LHCN-M2 (cell line): Measurements from ENCODE around the gene CLEC3B. TPM values are rescaled to one million over a fixed set of nuclear protein-coding genes. Genes with fewer than 3 reads are reported as not detected.
A peak's percentile ranks its signal among the peaks of the same experiment; 100 is the strongest.

ENCODE experiments used
- DNase-seq: peaks from one replicate; pipeline ENCODE4 v3.0.0-alpha.2; 2012; ENCODE audit warnings: low read depth
- total RNA-seq: library from RNA; depleted of rRNA; stranded (reverse); fragments of >200 nt; gene quantifications from 2 replicates; pipeline ENCODE4 v1.2.3, GENCODE V29; 2014

Gene CLEC3B
- total RNA-seq, 1 experiment from 2014 or later: 0.40 TPM

GRCh38 chr3:45003406-45003805, 22.7 kb upstream of the CLEC3B start:
- no peak for DNase-seq

DNA sequence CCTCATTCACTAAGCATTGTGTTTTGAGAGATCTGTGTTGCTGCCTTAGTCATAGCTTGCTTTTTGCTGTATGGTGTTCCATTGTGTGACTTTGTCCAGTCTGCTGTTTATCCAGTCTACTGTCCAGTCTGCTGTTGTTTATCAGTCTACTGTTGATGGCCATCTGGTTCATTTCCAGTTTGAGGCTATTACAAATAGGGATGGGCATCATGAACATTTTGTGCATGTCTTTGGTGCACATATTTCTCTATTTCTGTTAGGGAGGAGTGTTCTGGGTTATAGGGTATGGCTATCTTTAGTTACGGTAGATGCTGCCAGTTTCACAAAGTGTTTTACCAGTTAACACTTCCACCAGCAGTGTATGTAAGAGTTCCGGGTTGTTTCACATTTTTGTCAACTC, 22.2 kb upstream of the CLEC3B start:
- DNase-seq: no peak

DNA sequence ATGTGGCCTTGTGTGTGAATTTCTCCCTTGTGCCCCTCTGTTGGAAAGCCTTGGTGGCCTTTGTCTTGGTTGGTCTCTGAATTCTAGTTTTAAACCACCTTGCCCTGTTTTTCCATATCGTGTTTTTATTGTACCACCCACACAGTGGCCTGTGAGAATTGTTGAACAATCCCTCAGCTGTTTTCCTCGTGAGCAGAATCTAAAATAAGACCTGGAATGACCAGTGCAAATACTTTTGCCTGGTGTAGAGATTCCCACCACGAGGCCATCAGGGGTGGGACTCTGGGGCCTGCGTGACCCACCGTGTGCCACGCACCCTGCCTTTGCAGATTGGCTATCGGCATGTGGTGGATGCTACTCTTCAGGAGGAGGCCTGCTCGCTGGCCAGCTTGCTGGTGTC, 19.0 kb upstream of the CLEC3B start:
- no peak for DNase-seq

GRCh38 chr3:45008117-45008516, 18.0 kb upstream of the CLEC3B start:
- peak; percentile 47 for DNase-seq

DNA sequence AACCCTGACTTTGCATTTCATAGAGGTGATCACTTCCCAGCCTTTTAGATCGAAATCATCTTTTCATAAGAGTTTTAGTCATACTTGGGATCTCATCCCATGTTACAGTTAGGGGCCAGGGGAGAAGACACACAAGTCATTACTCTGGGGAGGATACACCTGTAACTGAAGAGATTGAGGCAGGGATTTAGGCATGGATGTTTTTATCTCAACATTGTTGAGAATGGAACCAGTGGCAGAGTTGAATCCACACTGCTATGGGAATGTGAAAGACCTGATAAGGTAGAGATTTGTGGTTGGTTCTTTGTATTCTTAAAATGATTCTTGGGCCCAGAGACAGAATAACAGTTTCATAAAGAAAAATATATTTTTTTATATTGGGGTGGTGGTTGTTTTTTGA, 16.2 kb upstream of the CLEC3B start:
- DNase-seq: no peak

DNA sequence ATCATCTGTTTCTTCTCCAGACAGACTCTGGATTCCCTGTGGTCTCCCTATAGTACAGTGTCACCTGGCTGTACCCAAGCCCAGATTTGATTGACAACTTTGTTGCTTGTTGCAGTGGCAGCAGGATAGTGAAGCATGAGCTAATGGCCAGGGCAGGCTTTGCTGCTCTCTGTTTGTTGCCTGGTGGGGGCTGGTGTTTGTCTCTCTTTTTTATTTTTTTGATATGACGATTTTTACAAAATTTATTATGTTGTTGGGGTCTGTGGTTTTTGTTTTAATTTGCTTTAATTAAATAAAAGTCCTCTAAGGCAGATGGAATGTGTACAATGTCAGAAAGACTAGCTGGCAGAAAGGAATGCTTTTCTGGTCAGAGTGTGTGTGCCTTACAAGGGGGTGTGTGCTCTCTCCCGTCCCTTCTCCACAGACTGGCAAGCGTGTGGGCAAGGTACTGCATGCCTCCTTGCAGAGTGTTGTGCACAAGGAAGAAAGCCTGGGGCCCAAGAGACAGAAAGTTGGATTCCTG, 15.2 kb upstream of the CLEC3B start:
- peak; percentile 87 for DNase-seq

DNA sequence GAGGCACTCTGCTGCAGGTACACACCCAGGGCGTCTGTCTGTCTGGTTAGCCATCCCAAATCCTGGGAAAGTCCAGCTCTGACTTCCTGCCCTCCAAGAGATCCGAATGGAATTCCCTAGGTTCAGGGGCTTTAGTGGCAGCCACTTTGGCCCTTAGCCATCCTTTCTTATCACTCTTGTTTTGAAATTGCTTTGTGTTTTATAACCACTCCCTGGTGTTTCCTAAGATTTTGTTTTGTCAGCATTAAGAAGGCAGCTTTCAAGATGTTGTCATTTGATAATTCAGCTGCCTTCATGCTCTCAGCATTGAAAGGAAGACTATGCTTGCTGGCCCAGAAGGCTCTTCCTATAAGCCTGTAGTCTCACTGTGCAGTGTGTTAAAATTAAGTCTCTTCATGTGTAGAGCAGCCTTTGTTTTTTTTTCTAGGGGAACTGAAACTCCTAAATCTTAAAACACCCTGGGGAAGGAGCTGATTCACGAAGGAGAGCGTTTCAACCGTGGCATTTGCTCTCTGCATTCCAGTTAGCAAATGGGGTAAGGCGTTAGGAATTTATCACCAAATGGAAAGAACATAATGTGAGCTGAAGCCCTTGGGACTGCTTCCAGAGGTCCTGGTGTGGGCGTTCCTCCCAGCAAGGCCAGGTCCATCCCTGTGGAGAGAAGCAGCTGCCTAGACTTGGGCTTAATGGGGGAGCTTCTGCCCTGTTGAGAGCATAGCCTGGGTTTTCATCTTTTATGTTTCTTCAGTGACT, 14.2 kb upstream of the CLEC3B start:
- peak; percentile 98 for DNase-seq

- DNase-seq: no peak
Measured at GRCh38 chr3:45012577-45012976, 13.5 kb upstream of the CLEC3B start.

- DNase-seq: no peak
Measured at GRCh38 chr3:45016916-45017315, 9.2 kb upstream of the CLEC3B start.

- DNase-seq: no peak
Measured at GRCh38 chr3:45017821-45018220, 8.3 kb upstream of the CLEC3B start.

- DNase-seq: no peak
Measured at GRCh38 chr3:45020534-45020933, 5.6 kb upstream of the CLEC3B start.

DNA sequence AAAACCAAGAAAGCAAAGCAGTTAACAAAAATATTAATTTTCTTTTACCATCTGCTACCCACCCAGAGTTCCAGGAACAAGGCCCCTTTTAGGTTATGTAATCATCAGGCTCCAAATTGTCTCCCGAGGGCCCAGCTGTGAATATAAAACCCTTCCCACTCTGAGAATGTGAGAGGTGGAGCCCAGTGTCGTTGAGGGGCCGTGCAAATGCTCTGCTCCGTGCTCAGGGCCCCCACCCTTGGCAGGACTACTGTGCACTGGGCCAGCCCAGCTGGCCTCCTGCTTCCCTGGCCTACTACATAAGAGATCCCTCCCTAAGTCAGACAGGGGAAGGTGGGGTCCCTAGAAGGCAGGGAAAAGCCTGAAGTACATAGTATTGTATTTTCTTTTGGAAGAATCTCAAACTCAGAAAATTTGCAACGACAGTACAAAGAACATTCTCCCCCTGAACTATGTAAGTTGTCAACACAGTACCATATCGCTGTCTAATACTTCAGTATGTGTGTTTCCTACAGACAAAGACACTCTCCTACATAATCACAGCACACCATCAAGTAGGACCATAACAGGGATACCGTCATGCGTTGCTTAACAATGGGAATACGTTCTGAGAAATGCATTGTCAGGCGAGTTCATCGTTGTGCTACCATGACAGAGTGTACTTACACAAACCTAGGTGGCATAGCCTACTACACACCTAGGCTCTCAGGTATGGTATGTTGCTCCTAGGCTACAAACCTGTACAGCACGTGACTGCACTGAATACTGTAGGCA, 4.4 kb upstream of the CLEC3B start:
- DNase-seq: no peak

DNA sequence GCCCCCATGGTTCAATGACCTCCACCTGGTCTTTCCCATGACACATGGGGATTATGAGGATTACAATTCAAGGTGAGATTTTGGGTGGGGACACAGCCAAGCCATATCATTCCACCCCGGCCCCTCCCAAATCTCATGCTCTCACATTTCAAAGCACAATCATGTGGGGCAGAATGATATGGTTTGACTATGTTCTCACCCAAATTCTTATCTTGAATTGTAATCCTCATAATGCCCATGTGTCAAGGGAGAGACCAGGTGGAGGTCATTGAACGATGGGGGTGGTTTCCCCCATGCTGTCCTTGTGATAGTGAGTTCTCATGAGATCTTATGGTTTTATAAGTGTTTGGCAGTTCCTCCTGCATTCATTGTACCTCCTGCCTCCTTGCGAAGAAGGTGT, 2.4 kb upstream of the CLEC3B start:
- DNase-seq: no peak

DNA sequence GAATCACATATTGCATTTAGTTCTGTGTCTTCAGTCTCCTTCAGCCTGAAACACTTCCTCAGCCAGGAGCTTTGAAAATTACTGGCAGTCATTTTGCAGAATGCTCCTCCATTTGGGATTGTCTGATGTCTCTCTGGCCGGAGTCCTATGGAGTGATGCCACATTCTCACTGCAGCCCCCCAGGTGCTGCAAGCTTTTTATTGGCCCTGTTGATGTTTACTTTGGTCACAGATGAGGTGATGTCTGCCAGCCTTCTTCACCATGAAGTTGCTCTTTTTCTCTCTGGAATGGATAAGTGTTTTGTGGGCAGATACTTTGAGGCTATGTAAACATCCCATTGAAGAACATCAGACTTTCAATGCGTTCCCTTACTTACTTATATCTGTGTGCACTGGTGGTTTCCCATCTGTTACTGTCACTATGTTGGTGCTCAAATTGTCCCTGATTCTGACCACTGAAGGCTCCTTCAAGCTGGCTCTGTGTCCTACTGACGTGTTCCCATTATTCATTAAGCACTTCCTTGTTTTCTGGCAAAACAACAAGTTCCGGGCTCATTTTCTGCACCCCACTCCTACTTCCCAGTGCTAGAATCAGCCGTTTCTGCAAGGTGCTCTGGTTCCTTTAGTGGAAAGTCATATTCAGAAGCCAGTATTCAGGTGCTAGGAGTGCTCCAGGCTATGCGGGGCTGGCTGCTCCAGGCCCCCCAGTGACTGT, 1.4 kb upstream of the CLEC3B start:
- no peak for DNase-seq

DNA sequence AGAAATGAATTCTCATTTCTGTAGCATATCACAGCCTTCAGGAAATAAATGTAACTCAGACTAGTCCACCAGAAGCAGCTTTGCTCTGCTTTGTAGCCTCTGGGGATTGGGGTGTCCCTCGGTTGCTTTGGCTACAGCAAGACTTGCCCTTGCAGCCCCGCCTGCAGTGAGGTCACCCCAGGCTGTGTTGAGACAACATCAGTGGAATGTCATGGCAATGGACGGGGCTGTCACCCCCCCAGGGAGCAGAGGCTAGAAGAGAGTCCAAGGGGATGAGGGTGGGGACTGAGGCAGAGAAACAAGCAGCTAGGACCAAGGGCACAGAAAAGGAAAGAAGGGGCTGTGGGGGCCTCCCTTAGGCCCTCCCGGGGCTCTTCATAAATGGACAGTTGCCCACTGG, 854 bp downstream of the CLEC3B start:
- peak; percentile 74 for DNase-seq

DNA sequence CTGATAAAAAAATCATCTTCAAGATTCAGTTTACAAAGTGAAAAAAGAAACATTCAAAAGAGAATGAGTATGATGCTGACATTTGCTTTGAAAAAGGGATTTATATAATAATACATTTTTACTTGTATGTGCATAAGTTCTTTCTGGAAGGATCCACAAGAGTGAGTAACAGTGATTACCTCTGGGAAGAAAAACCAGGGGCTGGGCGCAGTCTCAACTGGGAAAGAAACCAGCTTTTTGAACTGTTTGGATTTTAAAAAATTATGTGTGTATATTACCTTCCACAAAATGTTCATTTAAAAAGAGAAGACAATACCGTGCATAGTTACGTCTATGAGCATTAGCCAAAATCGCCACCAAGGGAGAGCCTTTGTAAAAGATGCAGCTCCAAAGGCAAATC, 1.3 kb downstream of the CLEC3B start:
- DNase-seq: no peak

DNA sequence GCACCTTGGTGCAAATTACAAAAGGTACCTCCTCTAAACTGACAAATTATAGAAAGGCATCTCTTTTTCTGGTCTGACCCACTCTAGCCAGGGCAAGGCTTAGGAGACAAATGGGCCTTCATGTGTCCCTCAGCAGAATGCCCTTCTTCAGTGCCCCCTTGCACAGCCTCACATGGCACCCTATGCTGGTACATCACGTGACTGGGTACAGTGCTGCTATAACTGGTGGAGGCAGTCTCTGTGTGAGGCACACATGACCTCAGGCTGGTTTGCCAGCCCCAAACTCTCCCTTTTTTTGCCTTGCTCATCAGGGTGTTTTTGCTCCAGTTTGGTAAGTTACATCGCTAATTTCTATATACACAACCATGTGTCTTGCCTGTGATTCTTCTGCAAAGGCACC, 3.1 kb downstream of the CLEC3B start:
- DNase-seq: no peak

DNA sequence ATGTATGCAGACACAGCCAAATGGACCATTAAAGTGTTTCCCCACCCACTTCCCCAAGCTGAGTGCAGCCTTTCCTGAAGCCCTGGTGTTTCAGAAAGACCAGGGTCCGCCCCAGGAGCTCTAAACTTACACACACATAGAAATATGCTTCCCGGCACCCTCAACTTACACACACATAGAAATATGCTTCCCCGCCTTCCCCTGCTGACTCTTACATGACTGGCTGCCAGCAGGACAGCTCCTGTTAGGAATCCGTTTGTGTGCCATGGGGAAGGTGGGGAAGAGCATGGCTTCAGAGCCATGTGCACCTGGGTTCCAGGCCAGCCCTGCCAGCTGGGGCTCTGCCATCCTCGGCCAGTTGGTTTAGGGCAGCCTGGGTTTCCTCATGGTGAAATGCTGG, 3.6 kb downstream of the CLEC3B start:
- DNase-seq: no peak

DNA sequence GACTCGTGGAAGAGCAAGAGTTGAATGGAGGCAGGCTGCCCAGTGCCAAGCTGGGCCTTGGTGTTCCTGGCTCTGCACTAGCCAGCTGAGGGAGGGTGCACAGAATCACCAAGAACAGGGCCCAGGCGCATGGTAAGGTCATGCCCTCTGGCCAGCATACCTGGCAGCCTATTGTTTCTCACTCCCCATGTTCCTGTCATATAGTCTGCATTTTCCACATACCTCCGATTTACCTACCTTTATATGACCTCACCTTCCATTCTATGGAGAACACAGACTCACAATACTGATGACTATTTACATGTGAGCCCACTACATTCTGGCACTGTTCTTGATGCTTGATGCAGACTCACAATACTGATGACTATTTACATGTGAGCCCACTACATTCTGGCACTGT, 5.4 kb downstream of the CLEC3B start:
- DNase-seq: no peak

DNA sequence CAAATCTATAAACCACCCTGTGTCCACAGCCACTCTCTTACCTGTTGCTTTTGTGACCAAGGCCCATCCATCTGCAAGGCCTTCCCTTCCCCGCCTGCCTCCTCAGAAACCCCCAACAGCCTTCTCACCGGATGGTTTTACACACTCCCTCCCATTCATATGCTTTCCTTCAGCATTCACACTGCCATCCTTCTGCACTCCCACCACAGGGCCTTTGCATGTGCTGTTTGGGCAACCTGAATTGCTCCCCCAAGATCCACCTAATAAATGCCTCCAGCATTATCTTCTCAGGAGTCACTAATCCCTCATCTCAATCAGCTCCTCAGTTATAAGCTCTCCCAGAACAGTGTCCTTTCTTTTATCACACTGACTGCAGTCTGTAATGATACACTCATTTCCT, 6.0 kb downstream of the CLEC3B start:
- DNase-seq: no peak

- DNase-seq: no peak
Measured at GRCh38 chr3:45033791-45034190, 7.7 kb downstream of the CLEC3B start.

GRCh38 chr3:45034612-45035252, 8.6 kb downstream of the CLEC3B start:
- peak; percentile 46 for DNase-seq
